Transverse colon (tissue), 4 donors: ENCODE results near the gene AKT1S1. TPM values are rescaled to one million over a fixed set of nuclear protein-coding genes. Genes with fewer than 3 reads are reported as not detected.

Source experiments
- DNase-seq: peaks from one replicate; pipeline ENCODE4 v3.0.0-alpha.2; 2019
- H3K27ac ChIP-seq, 4 donors: fragments of 200-600 bp; sonication (generic); 2 replicates each; pipeline ENCODE4 v1.5.1; 2016 to 2018; ENCODE audit warnings: inconsistent platforms in 4 of 4
- H3K27me3 ChIP-seq: fragments of 200-600 bp; sonication (generic); 2 replicates; pipeline ENCODE4 v1.5.1; 2017; ENCODE audit warnings: inconsistent platforms
- H3K36me3 ChIP-seq, 4 donors: fragments of 200-600 bp; sonication (generic); 2 replicates each; pipeline ENCODE4 v1.5.1; 2017 to 2019; ENCODE audit warnings: inconsistent platforms in 4 of 4
- H3K4me1 ChIP-seq, 4 donors: fragments of 200-600 bp; sonication (generic); 2 replicates each; pipeline ENCODE4 v1.5.1; 2017 to 2020; ENCODE audit warnings: inconsistent platforms in 4 of 4
- H3K4me3 ChIP-seq, 4 donors: fragments of 200-600 bp; sonication (generic); 1 replicate in 1 of 4; 2 replicates in 3 of 4; pipeline versions ENCODE4 v1.5.1 to v1.6.1; 2017 to 2019; ENCODE audit warnings: inconsistent platforms in 4 of 4
- H3K9me3 ChIP-seq, 2 donors: fragments of 200-600 bp; sonication (generic); 2 replicates each; pipeline ENCODE4 v1.5.1; 2017 to 2019; ENCODE audit warnings: inconsistent platforms in 2 of 2
- CTCF ChIP-seq, 5 experiments: fragments of 200-600 bp in 3 of 5; fragments of 450-650 bp in 2 of 5; sonication (generic) in 3 of 5; IDR thresholded peaks; 1 replicate in 2 of 5; 2 replicates in 3 of 5; pipeline ENCODE4 v1.5.1; 2016 to 2017; ENCODE audit warnings: antibody characterized with exemption in 5 of 5, inconsistent platforms in 3 of 5, mild to moderate bottlenecking in 2 of 5, moderate library complexity in 1 of 5
- EP300 ChIP-seq: sonication (generic); formaldehyde crosslinking; IDR thresholded peaks from one replicate; pipeline ENCODE4 v1.6.1; 2017; ENCODE audit warnings: antibody characterized with exemption, low read depth
- POLR2A ChIP-seq: fragments of 450-650 bp; IDR thresholded peaks from one replicate; pipeline ENCODE4 v1.6.1; 2016; ENCODE audit warnings: antibody characterized with exemption, mild to moderate bottlenecking, moderate library complexity
- POLR2AphosphoS5 ChIP-seq, 3 donors: sonication (generic); formaldehyde crosslinking; IDR thresholded peaks; one replicate each; pipeline ENCODE4 v1.6.1; 2016; ENCODE audit warnings: antibody characterized with exemption in 3 of 3
- WGBS, 2 donors: methylation state at CpG; one replicate each; pipeline ENCODE4 v1.1.5; 2018; ENCODE audit warnings: low coverage in 1 of 2; 5-methylcytosine and 5-hydroxymethylcytosine counted together
- in situ Hi-C, 4 donors: fragments of 200-750 bp; cut with MboI; loops; one replicate each; pipeline versions ENCODE4 v1.15.0 to v1.15.1; 2017; ENCODE audit warnings: low sequenced_read_pairs in 3 of 4, low pct_ligation_motif_present in 1 of 4, low pct_unique_long_range_greater_than_20kb in 1 of 4
- intact Hi-C: fragments of 100-400 bp; cut with DNase I; formaldehyde crosslinking; loops from one replicate; pipeline ENCODE4 v1.15.1; 2023; ENCODE audit warnings: low total_unique reads
- total RNA-seq, 4 donors: library from RNA; depleted of rRNA; stranded (reverse); fragments of >200 nt; gene quantifications; one replicate each; pipeline ENCODE4 v1.1.0, GENCODE V29; 2016

Gene AKT1S1
- total RNA-seq, 4 donors from 2014 or later: 15.3 to 29.7 (median 22.7) TPM

GRCh38 chr19:49860336-49861102 is 16.6 kb downstream of the AKT1S1 start:
- no peaks in the 10 kb centered on the region for H3K27me3 ChIP-seq
- H3K9me3 ChIP-seq: no peaks in the 10 kb centered on the region
- TF ChIP-seq EP300 (no peak), POLR2AphosphoS5 (IDR thresholded peaks at IDR 0.05) (no peak), CTCF (IDR thresholded peaks at IDR 0.05) (no peak), POLR2A (no peak)
- WGBS, 2 donors: 76% methylated on average over 17 of the region's 17 CpGs; no CpG with 5 or more reads in 1 of the 2 donors
- intact Hi-C loops (no loop called here), in situ Hi-C loops (loop anchor here in 1 of 4 donors (10.0 to 25.0 kb wide), 2 partner anchors 46 to 373 kb away; partner anchors contain the start of genes FUZ, MED25, RPL13A and RPS11)
- peak overlapping the region; percentile 39 to 51 (median 48) for H3K27ac ChIP-seq
- H3K4me3 ChIP-seq: no peak overlapping the region
- DNase-seq: no peak
- H3K4me1 ChIP-seq: peaks cover under 1 to 20% (median 17%) of the 10 kb centered on the region in 4 donors
- H3K36me3 ChIP-seq: peaks cover 0 to 11% (median 2%) of the 10 kb centered on the region in 4 donors

- intact Hi-C loops: no loop called here
- H3K4me3 ChIP-seq: no peak overlapping the region
- TF ChIP-seq POLR2AphosphoS5 (IDR thresholded peaks at IDR 0.05): no peak
- no peak for TF ChIP-seq POLR2A
- no peak for TF ChIP-seq EP300
- in situ Hi-C loops: loop anchor here in 1 of 4 donors (10.0 to 25.0 kb wide), 2 partner anchors 45 to 373 kb away; partner anchors contain the start of genes FUZ, MED25, RPL13A and RPS11
- DNase-seq: no peak
- peaks cover 0 to 13% (median 11%) of the 10 kb centered on the region in 4 donors for H3K4me1 ChIP-seq
- H3K9me3 ChIP-seq: no peaks in the 10 kb centered on the region
- peak overlapping the region in 1 of 4 donors; percentile 50 for H3K27ac ChIP-seq
- WGBS, 2 donors: 84 to 100% methylated on average over 1 to 22 of the region's 22 CpGs
- no peaks in the 10 kb centered on the region for H3K27me3 ChIP-seq
- H3K36me3 ChIP-seq: peaks cover 0 to 11% (median 2%) of the 10 kb centered on the region in 4 donors
These were observed 17.3 kb downstream of the AKT1S1 start for GRCh38 chr19:49859682-49860335.

GRCh38 chr19:49858088-49858985 is 18.8 kb downstream of the AKT1S1 start:
- in situ Hi-C loops: loop anchor here in 1 of 4 donors (25.0 kb wide), 1 partner anchor 371 kb away; the partner anchor contains the start of genes RPL13A and RPS11
- Histone ChIP-seq H3K36me3 (peaks cover 0 to 11% (median 2%) of the 10 kb centered on the region in 4 donors), H3K27ac (no peak overlapping the region), H3K4me3 (no peak overlapping the region), H3K9me3 (no peaks in the 10 kb centered on the region), H3K4me1 (peaks cover 7 to 19% (median 11%) of the 10 kb centered on the region in 4 donors), H3K27me3 (no peaks in the 10 kb centered on the region)
- no peak for TF ChIP-seq CTCF (IDR thresholded peaks at IDR 0.05)
- TF ChIP-seq POLR2AphosphoS5 (IDR thresholded peaks at IDR 0.05): no peak
- no peak for TF ChIP-seq EP300
- no peak for TF ChIP-seq POLR2A
- intact Hi-C loops: no loop called here
- WGBS, 2 donors: 90% methylated on average over 37 of the region's 37 CpGs; no CpG with 5 or more reads in 1 of the 2 donors
- no peak for DNase-seq

GRCh38 chr19:49857838-49858087 is 19.4 kb downstream of the AKT1S1 start:
- TF ChIP-seq POLR2A (no peak), CTCF (IDR thresholded peaks at IDR 0.05) (no peak), EP300 (no peak), POLR2AphosphoS5 (IDR thresholded peaks at IDR 0.05) (no peak)
- Histone ChIP-seq H3K27me3 (no peaks in the 10 kb centered on the region), H3K36me3 (peaks cover 0 to 11% (median 2%) of the 10 kb centered on the region in 4 donors), H3K9me3 (no peaks in the 10 kb centered on the region), H3K4me3 (no peak overlapping the region), H3K4me1 (peaks cover 9 to 20% (median 15%) of the 10 kb centered on the region in 4 donors), H3K27ac (no peak overlapping the region)
- DNase-seq: no peak
- intact Hi-C loops (no loop called here), in situ Hi-C loops (loop anchor here in 1 of 4 donors (25.0 kb wide), 1 partner anchor 370 kb away; the partner anchor contains the start of genes RPL13A and RPS11)
- 67% methylated on average over 4 of the region's 5 CpGs; no CpG with 5 or more reads in 1 of the 2 donors for WGBS, 2 donors
